HG02610 (cell line): Measurements from ENCODE around the gene MYO7A.

Experiments
- ATAC-seq: cut with Tn5 transposase; IDR thresholded peaks from one replicate; pipeline ENCODE4 v1.9.1; 2021; ENCODE audit warnings: mild to moderate bottlenecking, moderate library complexity; ENCODE audit not compliant: unreplicated experiment

Gene MYO7A

GRCh38 chr11:77211040-77211451 lies 83.0 kb downstream of the MYO7A start:
- no peak for ATAC-seq

DNA sequence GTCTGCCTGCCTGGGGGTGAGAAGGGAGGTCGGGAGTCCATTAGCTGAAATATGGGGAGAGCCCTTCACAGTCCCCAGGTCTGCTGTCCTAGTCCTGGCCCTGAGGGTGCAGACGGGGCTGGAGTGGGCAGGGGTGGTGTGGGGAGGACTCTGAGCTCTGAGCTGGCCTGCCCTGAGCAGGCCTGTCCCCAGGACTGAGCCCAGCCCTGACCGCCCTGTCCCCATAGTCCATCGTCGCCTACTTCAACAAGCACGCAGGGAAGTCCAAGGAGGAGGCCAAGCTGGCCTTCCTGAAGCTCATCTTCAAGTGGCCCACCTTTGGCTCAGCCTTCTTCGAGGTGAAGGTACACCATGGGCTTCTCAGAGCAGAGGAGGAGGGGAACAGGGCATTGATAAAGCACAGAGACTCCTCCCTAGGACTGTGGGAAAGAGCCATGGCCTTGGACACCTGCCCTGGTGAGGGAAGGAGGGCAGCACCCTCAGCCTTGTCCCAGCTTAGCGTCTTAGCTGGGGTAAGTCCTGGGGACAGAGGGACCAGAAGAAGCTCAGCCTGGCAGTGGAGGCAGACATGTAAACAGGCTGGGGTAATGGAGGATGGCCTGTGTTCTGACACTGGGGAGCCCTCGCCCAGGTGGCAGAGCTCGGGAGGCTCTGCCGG lies 83.7 kb downstream of the MYO7A start:
- no peak for ATAC-seq

- no peak for ATAC-seq
These were observed 84.4 kb downstream of the MYO7A start for GRCh38 chr11:77212314-77213007.

DNA sequence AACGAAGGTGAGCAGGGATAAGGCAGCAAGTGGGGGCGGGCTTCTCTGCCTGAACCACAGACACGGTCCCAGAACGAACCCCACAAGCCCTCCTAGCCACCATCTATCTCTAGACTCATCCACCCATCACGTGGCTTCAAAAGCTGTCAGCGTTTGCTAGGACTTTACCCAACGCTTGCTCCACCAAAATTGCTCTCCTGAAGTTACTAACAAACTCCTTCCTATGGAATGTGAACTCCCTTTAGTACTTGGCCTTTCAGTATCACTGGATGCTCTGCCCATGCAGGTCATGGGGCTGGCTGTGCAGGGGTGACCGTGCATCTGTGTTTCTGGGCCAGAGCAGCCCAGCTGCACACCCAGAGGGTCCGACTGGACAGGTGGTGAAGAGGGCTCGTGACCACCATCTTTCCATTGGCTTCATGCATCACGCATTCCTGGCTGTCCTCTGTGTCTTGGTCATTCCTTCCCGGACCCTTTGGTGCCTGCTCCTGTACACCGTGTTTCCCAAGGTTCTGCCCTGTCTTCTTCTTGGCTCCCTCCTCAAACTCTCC lies 85.1 kb downstream of the MYO7A start:
- no peak for ATAC-seq

DNA sequence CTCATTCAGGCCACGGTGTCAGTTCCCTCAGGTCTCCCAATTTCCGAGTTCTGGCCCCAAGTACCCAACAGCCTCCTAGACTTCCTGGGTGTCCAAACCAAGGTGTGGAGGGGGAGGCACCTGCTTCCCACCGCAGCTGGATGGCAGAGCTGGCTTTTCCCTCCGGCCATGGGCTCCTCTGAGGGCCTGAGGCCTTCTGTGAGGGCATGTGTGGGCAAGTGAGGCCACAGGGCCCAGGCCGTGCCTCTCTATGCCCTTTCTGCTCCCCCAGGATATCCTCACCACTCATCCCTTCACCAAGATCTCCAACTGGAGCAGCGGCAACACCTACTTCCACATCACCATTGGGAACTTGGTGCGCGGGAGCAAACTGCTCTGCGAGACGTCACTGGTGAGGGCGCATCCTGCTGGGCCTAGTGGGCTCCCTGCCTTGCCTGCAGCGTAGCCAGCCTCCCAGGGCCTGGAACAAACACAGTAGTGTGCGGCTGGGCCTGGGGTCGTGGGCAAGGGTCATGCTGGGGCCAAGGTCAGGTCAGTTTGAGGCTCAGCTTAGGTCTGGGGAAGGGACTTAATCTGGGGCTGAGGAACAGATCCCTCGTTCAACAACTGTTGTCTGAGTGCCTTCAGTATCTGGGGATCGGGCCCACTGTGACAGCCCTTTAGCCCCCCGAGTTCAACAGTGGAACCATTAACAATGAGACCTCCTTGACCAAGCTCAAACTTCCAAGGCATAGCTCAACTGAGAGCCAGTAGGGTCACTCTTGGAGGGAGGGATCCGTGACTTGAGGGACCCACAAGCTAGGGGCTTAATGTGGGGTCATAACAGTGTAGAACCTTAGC lies 85.8 kb downstream of the MYO7A start:
- ATAC-seq: no peak

DNA sequence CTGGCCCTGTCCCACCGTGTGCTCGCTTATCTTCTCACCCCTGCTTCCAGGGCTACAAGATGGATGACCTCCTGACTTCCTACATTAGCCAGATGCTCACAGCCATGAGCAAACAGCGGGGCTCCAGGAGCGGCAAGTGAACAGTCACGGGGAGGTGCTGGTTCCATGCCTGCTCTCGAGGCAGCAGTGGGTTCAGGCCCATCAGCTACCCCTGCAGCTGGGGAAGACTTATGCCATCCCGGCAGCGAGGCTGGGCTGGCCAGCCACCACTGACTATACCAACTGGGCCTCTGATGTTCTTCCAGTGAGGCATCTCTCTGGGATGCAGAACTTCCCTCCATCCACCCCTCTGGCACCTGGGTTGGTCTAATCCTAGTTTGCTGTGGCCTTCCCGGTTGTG lies 86.5 kb downstream of the MYO7A start:
- ATAC-seq: no peak

GRCh38 chr11:77215106-77215505 lies 87.1 kb downstream of the MYO7A start:
- ATAC-seq: no peak

- ATAC-seq: no peak
These were observed 89.1 kb downstream of the MYO7A start for GRCh38 chr11:77217156-77217555.

- ATAC-seq: no peak
These were observed 95.8 kb downstream of the MYO7A start for GRCh38 chr11:77223797-77224196.

DNA sequence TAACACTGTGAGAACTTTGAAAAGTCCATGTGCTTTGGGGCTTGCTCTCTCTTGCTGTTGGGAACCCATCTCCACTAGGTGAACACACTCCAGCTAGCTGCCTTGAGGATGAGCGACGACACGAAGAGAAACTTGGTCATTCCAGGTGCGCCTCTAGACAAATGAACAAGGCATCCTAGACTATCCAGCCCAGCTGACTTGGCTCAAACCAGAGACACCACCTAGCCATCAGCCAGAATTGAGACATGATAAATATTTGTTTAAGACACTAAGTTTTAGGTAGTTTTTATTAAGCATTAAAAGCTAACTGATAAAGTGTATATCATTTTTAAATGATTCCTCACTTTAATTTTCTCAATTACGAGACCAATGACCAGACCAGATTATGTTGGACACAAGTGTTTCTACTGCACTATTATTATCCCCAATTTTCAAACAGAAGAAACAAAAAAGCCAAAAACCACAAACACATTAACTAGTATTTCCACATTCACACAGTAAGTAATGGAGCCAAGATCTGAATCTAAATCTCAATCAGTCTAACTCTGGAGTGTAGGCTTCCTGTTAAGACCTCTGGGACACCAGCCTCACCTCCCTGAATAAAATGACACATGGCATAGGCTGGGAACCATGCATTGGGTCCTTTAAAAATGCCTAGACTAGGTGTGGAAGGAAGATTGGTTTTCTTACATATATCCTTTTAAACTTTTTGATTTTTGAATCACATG lies 103.0 kb downstream of the MYO7A start:
- ATAC-seq: no peak

DNA sequence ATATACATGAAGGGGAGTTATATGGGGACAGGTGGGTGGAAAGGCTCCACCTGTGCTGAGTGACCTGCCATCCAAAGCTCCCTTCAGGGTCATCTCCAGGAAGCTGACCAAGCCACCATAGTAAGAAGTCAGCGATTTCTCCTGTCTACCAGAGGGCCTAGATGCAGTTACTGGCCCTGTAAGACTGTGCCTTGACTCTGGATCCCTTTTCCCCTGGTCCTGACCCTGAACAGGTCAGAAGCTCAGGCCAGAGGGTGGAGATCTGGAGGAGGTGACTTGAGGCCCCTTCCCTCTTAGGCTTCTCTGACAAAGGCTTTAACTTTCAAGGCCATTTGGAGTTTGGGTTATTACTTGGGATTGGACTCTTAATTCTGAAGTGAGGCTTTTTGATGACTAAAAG lies 103.8 kb downstream of the MYO7A start:
- ATAC-seq: no peak

GRCh38 chr11:77232242-77232641 lies 104.2 kb downstream of the MYO7A start:
- ATAC-seq: no peak

GRCh38 chr11:77233011-77233410 lies 105.0 kb downstream of the MYO7A start:
- no peak for ATAC-seq

DNA sequence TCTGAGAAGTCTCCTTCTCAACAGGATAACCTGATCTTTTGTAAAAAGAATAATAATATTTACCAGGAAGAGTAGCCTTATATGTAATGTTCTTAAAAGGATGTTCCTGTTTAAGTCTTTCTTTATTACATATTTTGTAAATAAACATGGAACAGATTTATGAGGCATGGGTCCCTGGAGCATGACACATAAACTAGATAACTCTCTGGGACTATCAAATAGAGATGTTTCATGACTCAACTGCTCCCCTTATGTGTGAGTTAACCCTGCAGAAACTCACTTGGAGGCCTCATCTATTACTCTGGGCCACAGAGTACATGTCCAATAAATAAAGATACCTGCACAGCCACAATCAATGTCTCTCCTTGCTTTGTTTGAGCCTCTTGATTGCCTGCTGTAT lies 108.9 kb downstream of the MYO7A start:
- no peak for ATAC-seq

- ATAC-seq: no peak
These were observed 116.4 kb downstream of the MYO7A start for GRCh38 chr11:77244277-77245027.

DNA sequence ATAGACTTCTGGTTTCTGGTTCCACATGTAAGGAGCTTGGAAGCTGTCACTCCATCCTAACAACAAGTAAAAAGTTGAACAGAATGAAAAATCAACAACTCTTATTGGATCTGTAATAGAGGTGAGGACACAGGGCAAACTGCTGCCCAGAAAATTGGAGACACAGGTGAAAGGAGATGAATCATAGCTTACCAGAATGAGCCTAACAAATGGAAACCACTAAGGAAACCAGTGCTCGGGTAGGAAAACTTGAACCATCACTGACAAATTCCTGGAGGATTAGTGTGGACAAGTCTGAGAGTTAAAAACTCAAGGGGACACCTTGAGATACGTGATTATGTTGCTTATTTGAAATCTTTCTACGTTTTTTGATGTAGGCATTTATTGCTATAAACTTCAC lies 121.4 kb downstream of the MYO7A start:
- ATAC-seq: no peak

GRCh38 chr11:77250881-77251640 lies 123.0 kb downstream of the MYO7A start:
- ATAC-seq: no peak

DNA sequence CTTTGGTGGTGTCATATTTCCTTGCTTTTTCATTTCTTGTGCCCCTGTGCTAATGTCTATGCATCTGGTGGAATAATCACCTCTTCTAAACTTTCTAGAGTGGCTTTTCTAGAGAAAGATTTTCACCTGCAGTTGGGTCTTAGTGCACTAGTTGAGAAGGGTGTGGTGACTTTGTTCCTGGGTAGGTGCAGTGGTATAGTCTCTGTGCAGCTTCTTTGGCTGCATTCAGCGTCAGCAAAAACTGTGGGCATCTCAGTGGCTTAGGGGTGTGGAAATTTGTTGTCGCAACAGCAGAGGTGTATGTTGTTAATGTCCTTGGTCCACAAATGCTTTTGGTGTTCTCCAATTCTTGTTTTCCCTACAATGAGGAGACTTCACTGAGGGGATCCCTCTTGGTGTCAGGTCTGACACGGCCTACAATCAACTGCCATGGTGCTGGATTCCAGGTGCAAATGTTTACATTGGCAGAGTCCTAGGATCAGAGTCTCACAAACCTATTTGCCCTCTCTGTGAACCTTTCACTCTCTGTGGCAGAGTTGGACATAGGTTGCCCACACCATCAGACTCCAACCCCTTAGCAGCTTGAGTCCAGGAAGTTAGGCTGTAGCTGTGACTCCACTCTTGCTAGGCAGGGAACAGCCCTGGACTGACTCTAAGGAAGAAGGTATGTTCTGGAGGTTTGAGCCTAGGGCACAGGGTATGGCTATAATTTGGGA lies 124.7 kb downstream of the MYO7A start:
- ATAC-seq: no peak

GRCh38 chr11:77253690-77254089 lies 125.6 kb downstream of the MYO7A start:
- no peak for ATAC-seq
